ENCODE data around the gene FNDC3B.

The FNDC3B gene

DNA sequence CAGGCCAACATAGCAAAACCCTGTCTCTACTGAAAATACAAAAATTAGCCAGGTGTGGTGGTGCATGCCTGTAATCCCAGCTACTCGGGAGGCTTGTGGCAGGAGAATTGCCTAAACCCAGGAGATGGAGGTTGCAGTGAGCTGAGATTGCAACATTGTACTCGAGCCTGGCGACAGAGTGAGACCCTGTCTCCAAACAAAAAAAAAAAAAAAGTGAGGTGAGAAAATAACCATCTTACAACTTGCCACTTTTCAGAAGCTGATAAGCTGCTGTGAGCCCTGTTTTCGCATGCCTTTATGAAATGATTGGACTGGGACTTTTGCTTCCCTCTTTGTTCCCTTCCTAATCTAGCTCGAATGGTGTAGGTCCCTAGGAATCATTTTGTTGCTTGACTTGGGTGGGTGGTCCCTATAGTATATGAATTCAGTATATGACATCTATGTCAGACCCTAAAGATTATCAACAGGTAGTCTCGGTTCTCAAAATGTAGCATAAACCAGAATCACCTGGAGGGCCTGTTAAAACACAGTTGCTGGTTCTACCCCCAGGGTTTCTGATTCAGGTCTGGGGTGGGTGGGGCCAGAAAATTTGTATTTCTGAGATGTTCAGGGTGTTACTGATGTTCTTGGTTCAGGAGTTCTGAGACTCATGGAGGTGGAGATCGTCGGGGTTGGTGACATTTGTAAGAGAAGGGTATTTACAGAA lies 107.9 kb downstream of the FNDC3B start:
- no peaks in the 10 kb centered on the region for H3K27me3 ChIP-seq (ENCODE audit: insufficient read depth, low read length)
- no peak overlapping the region for H3K4me3 ChIP-seq (ENCODE audit: low read depth, low read length, poor library complexity, severe bottlenecking)
- H4K20me1 ChIP-seq (ENCODE audit: insufficient read depth, low read length) = no peaks in the 10 kb centered on the region
- H3K9me3 ChIP-seq (ENCODE audit: low read length) = no peaks in the 10 kb centered on the region
- H3K9ac ChIP-seq (ENCODE audit: low read length) = no peak overlapping the region
- H2AFZ ChIP-seq (ENCODE audit: low read length) = no peak overlapping the region
- H3K4me1 ChIP-seq (ENCODE audit: insufficient read depth, low read length, severe bottlenecking) = no peaks in the 10 kb centered on the region
- no peak for TF ChIP-seq EZH2 (IDR thresholded peaks at IDR 0.05; ENCODE audit: borderline replicate concordance, low read length)
- no peaks in the 10 kb centered on the region for H3K36me3 ChIP-seq (ENCODE audit: insufficient read depth, low read length)
- no peak overlapping the region for H3K4me2 ChIP-seq (ENCODE audit: low read length)
- no peaks in the 10 kb centered on the region for H3K79me2 ChIP-seq (ENCODE audit: insufficient read depth, low read length)
- H3K27ac ChIP-seq (ENCODE audit: low read depth, low read length, poor library complexity, severe bottlenecking) = no peak overlapping the region
- no peaks in the 10 kb centered on the region for H3F3A ChIP-seq (ENCODE audit: insufficient read depth, low read length)
- no peaks in the 10 kb centered on the region for H3K9me2 ChIP-seq (ENCODE audit: low read depth, low read length)

DNA sequence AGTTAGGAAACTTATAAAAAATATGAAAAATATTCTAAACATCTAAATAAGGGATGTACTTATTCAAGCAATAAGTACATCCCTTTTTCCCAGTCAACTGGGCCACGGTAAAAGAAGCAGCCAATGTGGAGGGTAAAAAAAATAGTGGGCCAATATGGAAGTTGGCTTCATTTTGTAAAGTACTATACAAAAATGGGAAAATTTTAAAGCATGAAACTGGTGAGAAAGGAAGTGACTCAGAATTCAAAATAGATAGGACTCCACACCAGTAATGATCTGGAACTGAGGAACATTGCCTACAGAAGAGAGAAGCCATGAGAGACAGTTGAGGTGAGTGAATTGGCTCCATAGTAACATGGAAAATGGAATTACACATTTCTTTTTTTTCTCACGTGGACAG lies 108.9 kb downstream of the FNDC3B start:
- H3K4me1 ChIP-seq (ENCODE audit: insufficient read depth, low read length, severe bottlenecking) = no peaks in the 10 kb centered on the region
- H3F3A ChIP-seq (ENCODE audit: insufficient read depth, low read length) = no peaks in the 10 kb centered on the region
- H3K36me3 ChIP-seq (ENCODE audit: insufficient read depth, low read length) = no peaks in the 10 kb centered on the region
- H3K9me3 ChIP-seq (ENCODE audit: low read length) = no peaks in the 10 kb centered on the region
- TF ChIP-seq, protein P1, sequence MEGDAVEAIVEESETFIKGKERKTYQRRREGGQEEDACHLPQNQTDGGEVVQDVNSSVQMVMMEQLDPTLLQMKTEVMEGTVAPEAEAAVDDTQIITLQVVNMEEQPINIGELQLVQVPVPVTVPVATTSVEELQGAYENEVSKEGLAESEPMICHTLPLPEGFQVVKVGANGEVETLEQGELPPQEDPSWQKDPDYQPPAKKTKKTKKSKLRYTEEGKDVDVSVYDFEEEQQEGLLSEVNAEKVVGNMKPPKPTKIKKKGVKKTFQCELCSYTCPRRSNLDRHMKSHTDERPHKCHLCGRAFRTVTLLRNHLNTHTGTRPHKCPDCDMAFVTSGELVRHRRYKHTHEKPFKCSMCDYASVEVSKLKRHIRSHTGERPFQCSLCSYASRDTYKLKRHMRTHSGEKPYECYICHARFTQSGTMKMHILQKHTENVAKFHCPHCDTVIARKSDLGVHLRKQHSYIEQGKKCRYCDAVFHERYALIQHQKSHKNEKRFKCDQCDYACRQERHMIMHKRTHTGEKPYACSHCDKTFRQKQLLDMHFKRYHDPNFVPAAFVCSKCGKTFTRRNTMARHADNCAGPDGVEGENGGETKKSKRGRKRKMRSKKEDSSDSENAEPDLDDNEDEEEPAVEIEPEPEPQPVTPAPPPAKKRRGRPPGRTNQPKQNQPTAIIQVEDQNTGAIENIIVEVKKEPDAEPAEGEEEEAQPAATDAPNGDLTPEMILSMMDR (IDR thresholded peaks at IDR 0.05; ENCODE audit: low read length) = no peak
- TF ChIP-seq EZH2 (IDR thresholded peaks at IDR 0.05; ENCODE audit: borderline replicate concordance, low read length) = no peak
- no peaks in the 10 kb centered on the region for H3K9me2 ChIP-seq (ENCODE audit: low read depth, low read length)
- H3K4me3 ChIP-seq (ENCODE audit: low read depth, low read length, poor library complexity, severe bottlenecking) = no peak overlapping the region
- no peaks in the 10 kb centered on the region for H4K20me1 ChIP-seq (ENCODE audit: insufficient read depth, low read length)
- no peak overlapping the region for H3K27ac ChIP-seq (ENCODE audit: low read depth, low read length, poor library complexity, severe bottlenecking)
- H3K9ac ChIP-seq (ENCODE audit: low read length) = no peak overlapping the region
- H3K4me2 ChIP-seq (ENCODE audit: low read length) = no peak overlapping the region
- H3K27me3 ChIP-seq (ENCODE audit: insufficient read depth, low read length) = no peaks in the 10 kb centered on the region
- H3K79me2 ChIP-seq (ENCODE audit: insufficient read depth, low read length) = no peaks in the 10 kb centered on the region
- no peak overlapping the region for H2AFZ ChIP-seq (ENCODE audit: low read length)

DNA sequence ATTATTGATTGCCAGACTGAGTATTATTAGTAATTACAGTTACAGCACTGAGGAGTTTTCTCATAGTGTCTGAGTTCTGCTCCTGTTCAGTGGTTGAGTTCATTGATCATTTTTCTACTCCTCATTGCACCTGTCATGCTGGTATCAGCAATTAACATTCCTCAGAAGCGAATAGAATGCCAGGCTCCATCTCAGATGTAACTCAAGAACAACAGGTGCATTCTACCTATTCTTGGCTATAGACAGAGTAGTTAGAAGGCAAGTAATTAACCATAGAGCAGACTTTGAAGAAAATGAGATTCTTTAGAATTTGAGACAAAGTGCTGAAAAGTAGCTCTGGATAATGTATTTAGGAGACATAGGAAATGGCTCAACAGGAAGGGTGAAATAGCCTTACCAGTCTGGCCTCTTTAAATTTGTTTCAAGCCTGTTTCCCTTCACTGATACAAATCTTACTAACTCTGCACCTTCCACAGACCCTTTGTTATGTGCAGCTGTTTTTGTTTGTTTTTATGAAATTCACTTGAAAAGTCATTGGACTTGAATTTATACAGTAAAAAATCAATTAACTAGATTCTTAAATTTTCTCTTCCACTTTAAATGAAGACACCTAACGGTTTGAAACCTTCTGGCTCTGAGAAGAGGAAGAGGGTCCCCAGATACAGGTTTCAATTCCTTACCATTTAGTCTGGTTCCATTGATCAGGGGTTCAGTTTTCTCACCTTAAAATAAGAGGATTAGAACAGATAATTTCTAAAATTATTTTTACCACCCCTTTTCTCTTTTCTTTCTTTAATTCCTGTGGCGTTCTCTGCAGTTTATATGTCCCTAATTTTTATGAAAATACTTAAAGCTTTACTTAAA lies 109.6 kb downstream of the FNDC3B start:
- H2AFZ ChIP-seq (ENCODE audit: low read length) = no peak overlapping the region
- no peaks in the 10 kb centered on the region for H3F3A ChIP-seq (ENCODE audit: insufficient read depth, low read length)
- no peak overlapping the region for H3K9ac ChIP-seq (ENCODE audit: low read length)
- H3K36me3 ChIP-seq (ENCODE audit: insufficient read depth, low read length) = no peaks in the 10 kb centered on the region
- no peak overlapping the region for H3K4me3 ChIP-seq (ENCODE audit: low read depth, low read length, poor library complexity, severe bottlenecking)
- no peak overlapping the region for H3K4me2 ChIP-seq (ENCODE audit: low read length)
- no peak overlapping the region for H3K27ac ChIP-seq (ENCODE audit: low read depth, low read length, poor library complexity, severe bottlenecking)
- no peaks in the 10 kb centered on the region for H4K20me1 ChIP-seq (ENCODE audit: insufficient read depth, low read length)
- H3K9me2 ChIP-seq (ENCODE audit: low read depth, low read length) = no peaks in the 10 kb centered on the region
- H3K27me3 ChIP-seq (ENCODE audit: insufficient read depth, low read length) = no peaks in the 10 kb centered on the region
- no peaks in the 10 kb centered on the region for H3K9me3 ChIP-seq (ENCODE audit: low read length)
- H3K4me1 ChIP-seq (ENCODE audit: insufficient read depth, low read length, severe bottlenecking) = no peaks in the 10 kb centered on the region
- H3K79me2 ChIP-seq (ENCODE audit: insufficient read depth, low read length) = no peaks in the 10 kb centered on the region
- TF ChIP-seq, protein P1 (IDR thresholded peaks at IDR 0.05; ENCODE audit: low read length) = no peak
- no peak for TF ChIP-seq EZH2 (IDR thresholded peaks at IDR 0.05; ENCODE audit: borderline replicate concordance, low read length)

Data from OCI-LY1 (cell line).